HepG2 (cell line): ENCODE measurements around the gene TM9SF3. TPM values are rescaled to one million over a fixed set of nuclear protein-coding genes. Genes with fewer than 3 reads are reported as not detected.

ENCODE experiments used
- ATAC-seq: fragments of 200-7000 bp; cut with Tn5 transposase; 3 replicates; pipeline ENCODE4 v1.9.1; 2020; ENCODE audit warnings: mild to moderate bottlenecking, moderate library complexity
- BruUV-seq: library from RNA; stranded (reverse); fragments of 400-500 nt; replicated peaks from 2 replicates; lab custom pipeline; 2021; lab: Mats Ljungman, UMichigan
- CTCF ChIA-PET: fragments of 300-600 bp; formaldehyde crosslinking; extraction: SDS; loops from one replicate; lab custom pipeline; 2021; ENCODE audit warnings: low total read pairs, inconsistent platforms, low intra/inter-chr PET ratio; lab: Yijun Ruan, JAX
- POLR2A ChIA-PET: fragments of 350-600 bp; sonication (Branson Sonifier 250); formaldehyde crosslinking; loops from one replicate; lab custom pipeline; 2020; ENCODE audit warnings: antibody characterized with exemption, inconsistent platforms; lab: Yijun Ruan, JAX
- DNase-seq: peaks from one replicate; pipeline ENCODE4 v3.0.0-alpha.2; 2015; ENCODE audit warnings: low spot score
- FAIRE-seq: peaks from 3 replicates; lab custom pipeline; 2011; peaks lifted over from hg19 to GRCh38; lab: Jason Lieb, UNC
- H2AFZ ChIP-seq: one replicate; pipeline ENCODE4 v1.6.1; 2011; ENCODE audit warnings: low read length, inconsistent platforms
- H3K27ac ChIP-seq: fragments of 300-600 bp; 3 replicates; pipeline ENCODE4 v1.8.0; 2011; ENCODE audit warnings: mixed run types, mild to moderate bottlenecking, mixed read lengths, low read length, inconsistent platforms; ENCODE audit not compliant: insufficient read depth; ENCODE audit errors: extremely low read length
- H3K27me3 ChIP-seq, 2 experiments: fragments of 200-600 bp in 1 of 2; 2 replicates in 1 of 2; 3 replicates in 1 of 2; pipeline versions ENCODE4 v1.6.0 to v1.8.0; 2011; ENCODE audit warnings: low read length in 2 of 2, mild to moderate bottlenecking in 2 of 2, moderate library complexity in 2 of 2, inconsistent platforms in 1 of 2; ENCODE audit not compliant: insufficient read depth in 2 of 2, control insufficient read depth in 1 of 2
- H3K36me3 ChIP-seq, 2 experiments: fragments of 200-600 bp in 1 of 2; replicated peaks in 1 of 2; 2 replicates in 1 of 2; 3 replicates in 1 of 2; pipeline versions ENCODE4 v1.5.1 to v1.8.0; 2011; ENCODE audit warnings: low read length in 2 of 2, inconsistent platforms in 1 of 2; ENCODE audit not compliant: insufficient read depth in 2 of 2, control insufficient read depth in 1 of 2
- H3K4me1 ChIP-seq: 2 replicates; pipeline ENCODE4 v1.5.1; 2012; ENCODE audit warnings: low read length, inconsistent platforms; ENCODE audit not compliant: insufficient read depth
- H3K4me2 ChIP-seq: 2 replicates; pipeline ENCODE4 v1.6.0; 2011; ENCODE audit warnings: low read depth, low read length, inconsistent platforms
- H3K4me3 ChIP-seq, 3 experiments: fragments of 200-600 bp in 1 of 3; sonication (generic), shearing (Covaris generic) in 1 of 3; replicated peaks in 1 of 3; 2 replicates each; pipeline ENCODE4 v1.5.1; 2011 to 2016; ENCODE audit warnings: low read length in 3 of 3, inconsistent platforms in 2 of 3, low read depth in 2 of 3, mild to moderate bottlenecking in 2 of 3, control low read depth in 1 of 3, mixed read lengths in 1 of 3; ENCODE audit not compliant: insufficient read depth in 1 of 3
- H3K79me2 ChIP-seq: one replicate; pipeline ENCODE4 v1.6.1; 2011; ENCODE audit warnings: low read length, inconsistent platforms; ENCODE audit not compliant: insufficient read depth
- H3K9ac ChIP-seq: 2 replicates; pipeline ENCODE4 v1.6.0; 2011; ENCODE audit warnings: mild to moderate bottlenecking, low read depth, low read length, inconsistent platforms; ENCODE audit not compliant: insufficient read depth
- H3K9me3 ChIP-seq: 2 replicates; pipeline ENCODE4 v1.5.1; 2012; ENCODE audit warnings: mild to moderate bottlenecking, low read length
- H4K20me1 ChIP-seq: 2 replicates; pipeline ENCODE4 v1.6.0; 2011; ENCODE audit warnings: inconsistent platforms, mild to moderate bottlenecking, low read length, moderate library complexity; ENCODE audit not compliant: insufficient read depth
- ASH2L ChIP-seq: fragments of 300-600, 200-600 bp; sonication (generic); IDR thresholded peaks from 2 replicates; pipeline ENCODE4 v1.7.0; 2017; ENCODE audit warnings: low read depth, mild to moderate bottlenecking, moderate library complexity, mixed read lengths, low read length; ENCODE audit not compliant: insufficient read length
- ETV5 ChIP-seq: IDR thresholded peaks from 2 replicates; pipeline ENCODE4 v1.6.1; 2018; ENCODE audit warnings: missing biosample characterization, missing genetic modification reagents, inconsistent platforms, borderline replicate concordance
- HNF4A ChIP-seq: sonication (generic); formaldehyde crosslinking; IDR thresholded peaks from 2 replicates; pipeline ENCODE4 v1.4.0; 2020; ENCODE audit warnings: missing genetic modification reagents
- JUN ChIP-seq: sonication (generic); formaldehyde crosslinking; IDR thresholded peaks from 2 replicates; pipeline ENCODE4 v1.4.0; 2020; ENCODE audit warnings: mild to moderate bottlenecking, missing genetic modification reagents
- RBM39 ChIP-seq: fragments of 200-400 bp; formaldehyde crosslinking; IDR thresholded peaks from one replicate; pipeline ENCODE4 v1.6.1; 2018; ENCODE audit warnings: antibody characterized with exemption, mild to moderate bottlenecking, low read depth, low read length; ENCODE audit not compliant: poor library complexity, severe bottlenecking
- TBP ChIP-seq: sonication (generic); formaldehyde crosslinking; IDR thresholded peaks from 2 replicates; pipeline ENCODE4 v1.5.0; 2020; ENCODE audit warnings: missing genetic modification reagents
- ZBTB1 ChIP-seq: sonication (generic); formaldehyde crosslinking; IDR thresholded peaks from 2 replicates; pipeline ENCODE4 v1.4.0; 2020; ENCODE audit warnings: missing genetic modification reagents, borderline replicate concordance
- ZFYVE20 ChIP-seq: sonication (generic); formaldehyde crosslinking; IDR thresholded peaks from 2 replicates; pipeline ENCODE4 v1.8.0; 2023; ENCODE audit warnings: low read depth, mild to moderate bottlenecking, moderate library complexity, missing genetic modification reagents, borderline replicate concordance
- ZNF570 ChIP-seq: sonication (generic); formaldehyde crosslinking; IDR thresholded peaks from 2 replicates; pipeline ENCODE4 v1.4.0; 2020; ENCODE audit warnings: mild to moderate bottlenecking, missing genetic modification reagents, borderline replicate concordance
- WGBS: methylation state at CpG from one replicate; pipeline ENCODE4 v1.1.6; 2017; ENCODE audit warnings: low lambda C conversion rate; 5-methylcytosine and 5-hydroxymethylcytosine counted together
- in situ Hi-C: cut with HindIII; loops from 2 replicates; pipeline ENCODE4 v1.10.0; 2017; ENCODE audit warnings: low pct_unique_long_range_greater_than_20kb; ENCODE audit not compliant: extremely low pct_ligation_motif_present
- intact Hi-C: fragments of 100-400 bp; cut with micrococcal nuclease; formaldehyde crosslinking; loops from one replicate; pipeline ENCODE4 v1.10.0; 2022; ENCODE audit not compliant: unreplicated experiment
- polyA plus RNA-seq, 8 experiments: library from polyadenylated mRNA; depleted of rRNA in 3 of 8; stranded (reverse) in 7 of 8; unstranded in 1 of 8; fragments of >200 nt; fragmentation: Illumina TruSeq in 4 of 8; extraction: Trizol in 4 of 8; gene quantifications; 2 replicates each; pipeline versions ENCODE4 v1.2.1 to v1.2.3, GENCODE V29; 2011 to 2016; ENCODE audit warnings: low read depth in 4 of 8, missing spikeins in 1 of 8, mixed read lengths in 1 of 8; ENCODE audit not compliant: insufficient read depth in 1 of 8
- total RNA-seq, 5 experiments: library from RNA; depleted of rRNA; stranded (reverse); fragments of >200 nt; fragmentation: Illumina TruSeq; extraction: Trizol; gene quantifications; 2 replicates each; pipeline ENCODE4 v1.2.3, GENCODE V29; 2016; ENCODE audit warnings: low read depth in 1 of 5
- TF ChIP-seq, protein P1 (sequence below): sonication (generic); formaldehyde crosslinking; IDR thresholded peaks from 2 replicates; pipeline ENCODE4 v1.8.0; 2022; ENCODE audit warnings: missing genetic modification reagents, low read depth, mild to moderate bottlenecking, borderline replicate concordance
- TF ChIP-seq, protein P2 (sequence below): sonication (generic); formaldehyde crosslinking; IDR thresholded peaks from 2 replicates; pipeline ENCODE4 v1.8.0; 2022; ENCODE audit warnings: mild to moderate bottlenecking, missing genetic modification reagents, moderate library complexity

The TM9SF3 gene
- total and polyA plus RNA-seq, 2 of the 13 experiments (the other 11 are each of a cell fraction or from before 2014, with no cell fraction given), result 43.8 to 120 TPM

DNA sequence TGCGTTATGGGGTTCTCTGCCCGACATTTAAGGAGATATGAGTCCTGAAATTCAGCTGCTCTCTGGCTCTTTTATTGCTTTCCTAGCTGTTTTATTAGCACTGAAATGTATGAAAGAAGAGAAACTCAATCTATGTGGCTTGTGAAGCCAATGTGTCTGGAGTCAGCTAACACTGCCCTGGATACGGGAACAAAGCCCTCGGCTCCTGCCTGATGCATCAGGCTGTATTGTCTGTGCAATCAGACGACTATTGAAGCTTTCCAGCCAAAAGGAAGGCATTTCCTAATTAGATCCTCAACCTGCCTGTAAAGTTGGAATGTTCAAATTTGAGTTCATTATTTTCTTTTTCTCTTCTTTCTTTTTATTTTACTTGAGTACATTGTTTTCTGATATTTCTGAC lies 22.0 kb upstream of the TM9SF3 start:
- no peak overlapping the region for H3K4me3 ChIP-seq
- TF ChIP-seq JUN (CRISPR knock-in tag), result no peak
- no peaks in the 10 kb centered on the region for H4K20me1 ChIP-seq
- CTCF ChIA-PET, result no interaction called here
- H3K36me3 ChIP-seq, result no peaks in the 10 kb centered on the region
- no peak overlapping the region for H3K27ac ChIP-seq
- ATAC-seq, result no peak
- no peak overlapping the region for H3K4me2 ChIP-seq
- no peaks in the 10 kb centered on the region for H3K9me3 ChIP-seq
- H3K4me1 ChIP-seq, result peaks cover 47% of the 10 kb centered on the region
- BruUV-seq, result no TSS peak
- H2AFZ ChIP-seq, result no peak overlapping the region
- H3K27me3 ChIP-seq, result no peaks in the 10 kb centered on the region
- no peak for DNase-seq
- H3K79me2 ChIP-seq, result no peaks in the 10 kb centered on the region
- POLR2A ChIA-PET, result no interaction called here
- WGBS, result 91% methylated on average over 5 of the region's 5 CpGs
- no peak for FAIRE-seq
- intact Hi-C loops (no loop called here), in situ Hi-C loops (no loop called here)
- H3K9ac ChIP-seq, result no peak overlapping the region

DNA sequence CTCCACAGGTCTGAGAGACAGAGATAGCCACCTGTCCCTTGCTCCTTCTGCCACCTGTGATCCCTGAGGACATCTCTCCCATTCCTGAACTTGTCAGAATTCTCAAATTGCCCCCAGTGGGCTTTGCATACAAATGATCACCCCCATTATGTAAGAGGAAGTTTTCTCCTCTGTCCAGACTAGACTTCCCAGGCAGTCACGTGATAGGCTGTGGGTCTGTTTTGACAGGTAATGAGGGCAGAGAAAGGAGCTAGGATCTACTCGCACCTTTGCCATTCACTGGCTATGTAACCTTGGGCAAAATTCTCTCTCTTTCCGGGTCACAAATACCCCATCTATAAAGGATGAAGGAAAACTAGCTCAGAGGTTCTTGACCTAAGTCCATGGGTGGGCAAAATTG lies 21.4 kb upstream of the TM9SF3 start:
- ChIA-PET POLR2A (no interaction called here), CTCF (no interaction called here)
- Histone ChIP-seq H3K27ac (no peak overlapping the region), H3K79me2 (no peaks in the 10 kb centered on the region), H3K4me3 (no peak overlapping the region), H3K9me3 (no peaks in the 10 kb centered on the region), H3K9ac (no peak overlapping the region), H3K4me1 (peaks cover 45% of the 10 kb centered on the region), H3K27me3 (no peaks in the 10 kb centered on the region), H2AFZ (no peak overlapping the region), H4K20me1 (no peaks in the 10 kb centered on the region), H3K4me2 (no peak overlapping the region), H3K36me3 (no peaks in the 10 kb centered on the region)
- in situ Hi-C loops (no loop called here), intact Hi-C loops (no loop called here)
- FAIRE-seq (no peak), ATAC-seq (no peak), DNase-seq (no peak)
- no peak for TF ChIP-seq ZBTB1 (CRISPR knock-in tag)
- no TSS peak for BruUV-seq
- 89% methylated on average over 3 of the region's 3 CpGs for WGBS

DNA sequence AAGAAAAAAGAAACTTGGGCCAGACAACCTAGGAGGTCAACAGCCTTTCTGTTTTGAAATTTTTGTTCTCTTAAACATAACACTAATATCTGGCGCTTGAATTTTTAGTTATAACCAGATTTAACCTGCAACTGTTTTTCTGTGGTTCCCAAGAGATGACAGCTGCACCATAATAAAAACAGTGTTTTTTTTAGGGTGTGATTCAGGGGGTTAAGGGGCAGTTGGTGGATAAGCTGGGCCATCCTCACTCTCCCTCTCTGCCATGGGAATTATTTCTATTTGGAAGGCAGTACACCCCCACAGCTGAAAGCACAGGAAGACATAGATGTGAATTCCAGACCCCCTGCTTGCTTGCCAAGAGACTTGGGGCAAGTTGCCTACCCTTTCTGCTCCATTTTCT lies 20.1 kb upstream of the TM9SF3 start:
- Histone ChIP-seq H3K4me1 (peaks cover 37% of the 10 kb centered on the region), H3K4me3 (no peak overlapping the region), H3K27me3 (0 out of 5 replicates have a peak, but pooled peaks cover 0 to 1% of the 10 kb centered on the region in 2 experiments), H4K20me1 (no peaks in the 10 kb centered on the region), H3K27ac (no peak overlapping the region), H3K4me2 (no peak overlapping the region), H2AFZ (no peak overlapping the region), H3K79me2 (no peaks in the 10 kb centered on the region), H3K36me3 (no peaks in the 10 kb centered on the region), H3K9ac (no peak overlapping the region), H3K9me3 (no peaks in the 10 kb centered on the region)
- CTCF ChIA-PET, result no interaction called here
- no peak for FAIRE-seq
- POLR2A ChIA-PET, result no interaction called here
- DNase-seq, result no peak
- no TSS peak for BruUV-seq
- in situ Hi-C loops (no loop called here), intact Hi-C loops (no loop called here)
- ATAC-seq, result no peak
- 97% methylated on average over 1 of the region's 1 CpG for WGBS
- no peak for TF ChIP-seq ZFYVE20 (CRISPR knock-in tag)
- TF ChIP-seq ETV5 (CRISPR knock-in tag), result no peak
- no peak for TF ChIP-seq HNF4A (CRISPR knock-in tag)
- TF ChIP-seq ZNF570 (CRISPR knock-in tag), result no peak
- TF ChIP-seq, protein P1, sequence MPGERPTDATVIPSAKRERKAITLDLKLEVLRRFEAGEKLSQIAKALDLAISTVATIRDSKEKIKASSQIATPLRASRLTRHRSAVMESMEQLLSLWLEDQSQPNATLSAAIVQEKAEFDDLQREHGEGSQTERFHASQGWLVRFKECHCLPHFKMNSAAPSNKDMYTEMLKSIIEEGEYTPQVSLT, result no peak
- TF ChIP-seq ASH2L, result no peak
- no peak for TF ChIP-seq TBP (CRISPR knock-in tag)
- TF ChIP-seq RBM39, result no peak
- TF ChIP-seq, protein P2, sequence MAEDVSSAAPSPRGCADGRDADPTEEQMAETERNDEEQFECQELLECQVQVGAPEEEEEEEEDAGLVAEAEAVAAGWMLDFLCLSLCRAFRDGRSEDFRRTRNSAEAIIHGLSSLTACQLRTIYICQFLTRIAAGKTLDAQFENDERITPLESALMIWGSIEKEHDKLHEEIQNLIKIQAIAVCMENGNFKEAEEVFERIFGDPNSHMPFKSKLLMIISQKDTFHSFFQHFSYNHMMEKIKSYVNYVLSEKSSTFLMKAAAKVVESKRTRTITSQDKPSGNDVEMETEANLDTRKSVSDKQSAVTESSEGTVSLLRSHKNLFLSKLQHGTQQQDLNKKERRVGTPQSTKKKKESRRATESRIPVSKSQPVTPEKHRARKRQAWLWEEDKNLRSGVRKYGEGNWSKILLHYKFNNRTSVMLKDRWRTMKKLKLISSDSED (CRISPR knock-in tag), result no peak
